ENCODE results near the gene NUP88.

Gene NUP88

GRCh38 chr17:5355421-5356129 is 63.9 kb downstream of the NUP88 start:
- DNase-seq (ENCODE audit: low read depth), result no peak

GRCh38 chr17:5354886-5355415 is 64.5 kb downstream of the NUP88 start:
- no peak for DNase-seq (ENCODE audit: low read depth)

DNA sequence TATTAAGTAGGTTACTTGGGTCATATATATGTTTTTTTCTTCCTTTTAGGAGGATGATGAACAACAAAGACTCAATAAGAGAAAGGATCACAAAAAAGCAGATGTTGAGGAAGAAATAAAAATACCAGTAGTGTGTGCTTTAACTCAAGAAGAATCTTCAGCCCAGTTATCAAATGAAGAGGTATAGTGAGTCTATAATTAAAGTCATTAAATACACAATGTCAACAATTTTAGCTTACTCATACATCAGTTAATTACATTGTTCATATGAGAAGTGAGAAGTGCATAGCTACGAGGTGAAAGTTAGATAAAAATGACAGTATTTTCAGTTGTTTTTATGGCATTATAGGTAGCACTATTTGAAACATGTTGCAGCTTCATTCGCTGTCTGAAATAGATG is 65.2 kb downstream of the NUP88 start:
- DNase-seq (ENCODE audit: low read depth), result no peak

- no peak for DNase-seq (ENCODE audit: low read depth)
Observed at GRCh38 chr17:5352681-5353289, 66.7 kb downstream of the NUP88 start.

- DNase-seq (ENCODE audit: low read depth), result no peak
Observed at GRCh38 chr17:5344914-5345313, 74.5 kb downstream of the NUP88 start.

Measured in stimulated activated CD8-positive, alpha-beta memory T cell treated with anti-CD3 and anti-CD28 coated beads, Interleukin-7, amount 100 ng/mL, for 24 hours (primary cell).